Hepatocyte (in vitro differentiated cells): ENCODE measurements around the gene STX11.

Experiments used
- EZH2 ChIP-seq: fragments of 200-600 bp; sonication (generic); IDR thresholded peaks from 2 replicates; pipeline ENCODE4 v1.6.1; 2016; ENCODE audit warnings: antibody characterized with exemption, mild to moderate bottlenecking, borderline replicate concordance
- EZH2phosphoT487 ChIP-seq: fragments of 200-600 bp; sonication (generic); IDR thresholded peaks from one replicate; pipeline ENCODE4 v1.6.1; 2018; ENCODE audit warnings: antibody characterized with exemption, mild to moderate bottlenecking, low read depth, moderate library complexity; ENCODE audit not compliant: unreplicated experiment, severe bottlenecking
- TF ChIP-seq, protein P1 (sequence below): fragments of 200-600 bp; sonication (generic); IDR thresholded peaks from 2 replicates; pipeline ENCODE4 v1.5.1; 2016; ENCODE audit warnings: antibody characterized with exemption, mild to moderate bottlenecking; ENCODE audit not compliant: poor library complexity

- TF ChIP-seq, protein P1, sequence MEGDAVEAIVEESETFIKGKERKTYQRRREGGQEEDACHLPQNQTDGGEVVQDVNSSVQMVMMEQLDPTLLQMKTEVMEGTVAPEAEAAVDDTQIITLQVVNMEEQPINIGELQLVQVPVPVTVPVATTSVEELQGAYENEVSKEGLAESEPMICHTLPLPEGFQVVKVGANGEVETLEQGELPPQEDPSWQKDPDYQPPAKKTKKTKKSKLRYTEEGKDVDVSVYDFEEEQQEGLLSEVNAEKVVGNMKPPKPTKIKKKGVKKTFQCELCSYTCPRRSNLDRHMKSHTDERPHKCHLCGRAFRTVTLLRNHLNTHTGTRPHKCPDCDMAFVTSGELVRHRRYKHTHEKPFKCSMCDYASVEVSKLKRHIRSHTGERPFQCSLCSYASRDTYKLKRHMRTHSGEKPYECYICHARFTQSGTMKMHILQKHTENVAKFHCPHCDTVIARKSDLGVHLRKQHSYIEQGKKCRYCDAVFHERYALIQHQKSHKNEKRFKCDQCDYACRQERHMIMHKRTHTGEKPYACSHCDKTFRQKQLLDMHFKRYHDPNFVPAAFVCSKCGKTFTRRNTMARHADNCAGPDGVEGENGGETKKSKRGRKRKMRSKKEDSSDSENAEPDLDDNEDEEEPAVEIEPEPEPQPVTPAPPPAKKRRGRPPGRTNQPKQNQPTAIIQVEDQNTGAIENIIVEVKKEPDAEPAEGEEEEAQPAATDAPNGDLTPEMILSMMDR = no peak
- TF ChIP-seq EZH2 = no peak
- TF ChIP-seq EZH2phosphoT487 = no peak
These were observed 28.9 kb downstream of the STX11 start for GRCh38 chr6:144179237-144179636.
